NCI-H460 (cell line): ENCODE data around the gene OR2AJ1. TPM values are rescaled to one million over a fixed set of nuclear protein-coding genes. Genes with fewer than 3 reads are reported as not detected.

Experiments used
- DNase-seq: peaks from one replicate; pipeline ENCODE4 v3.0.0-alpha.2; 2016; ENCODE audit warnings: low read depth; ENCODE audit errors: extremely low read depth
- total RNA-seq: library from RNA; depleted of rRNA; stranded (reverse); fragments of >200 nt; shearing (Covaris generic); gene quantifications from 2 replicates; pipeline ENCODE4 v1.2.3, GENCODE V29; 2014; rRNA removed

Gene OR2AJ1
- total RNA-seq, 1 experiment from 2014 or later: not detected

GRCh38 chr1:247953408-247953807 is 28.7 kb downstream of the OR2AJ1 start:
- no peak for DNase-seq

DNA sequence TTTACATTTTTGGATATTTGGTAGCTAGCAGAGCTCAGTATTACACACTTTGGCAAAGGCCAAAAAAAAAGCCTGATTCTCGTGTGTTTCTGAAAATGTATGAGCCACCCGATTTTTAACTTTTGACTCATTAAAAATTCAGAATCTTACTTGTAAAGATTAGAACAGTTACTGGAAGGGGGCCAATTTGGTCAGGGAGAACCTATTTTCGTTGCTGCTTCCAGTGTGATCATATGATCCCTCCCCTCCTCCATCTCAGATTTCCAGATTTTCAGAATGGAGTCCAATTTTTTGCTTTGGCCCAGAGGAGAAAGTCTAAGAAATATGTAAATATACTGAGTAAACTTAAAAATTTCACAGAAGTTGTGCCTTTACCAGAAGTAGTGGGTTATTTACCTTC is 37.1 kb downstream of the OR2AJ1 start:
- no peak for DNase-seq

GRCh38 chr1:247962911-247963588 is 38.4 kb downstream of the OR2AJ1 start:
- no peak for DNase-seq

- DNase-seq: no peak
These were observed 40.2 kb downstream of the OR2AJ1 start, which contains the start of gene OR2AK2 for GRCh38 chr1:247964933-247965332. TSS of gene OR2AK2 (plus strand) at chr1:247965233. CDS start at chr1:247965377, 144 bp downstream.

DNA sequence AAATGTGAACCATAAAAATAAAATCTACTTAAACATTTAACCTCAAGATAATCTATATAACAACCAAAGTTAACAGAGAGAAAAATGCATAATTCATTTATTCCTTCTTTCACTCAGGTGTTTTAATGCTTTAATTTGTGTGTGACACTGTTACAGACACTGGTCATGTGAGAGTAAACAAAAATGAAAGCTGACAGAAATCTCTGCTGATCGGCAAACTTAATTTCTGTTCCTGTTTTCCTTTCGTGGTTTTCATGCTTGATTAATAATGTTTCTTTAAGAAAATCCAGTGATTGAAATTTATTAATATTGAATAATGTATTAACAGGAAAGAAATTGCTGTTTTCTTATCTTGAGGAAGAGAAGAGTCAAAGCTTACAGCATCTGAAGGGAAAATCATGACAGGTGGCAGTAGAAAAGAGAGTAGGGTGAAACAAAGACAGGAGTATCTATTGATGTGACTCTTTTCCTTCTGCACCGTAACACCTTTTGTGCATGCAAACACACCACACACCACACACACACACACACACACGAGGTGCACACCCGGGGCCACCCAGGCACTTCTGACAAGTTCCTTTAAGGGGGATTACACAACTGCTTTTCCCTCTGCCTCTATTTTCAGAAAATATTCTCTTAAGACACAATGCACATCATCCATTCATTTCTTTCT is 42.0 kb downstream of the OR2AJ1 start:
- DNase-seq: no peak

Other genes starting within 250 kb of the OR2AJ1 start
- gene OR13G1, start 245.2 kb upstream of the OR2AJ1 start, total RNA-seq: not detected in 2 replicates
- not detected in 2 replicates for gene OR6F1, start 208.2 kb upstream of the OR2AJ1 start, total RNA-seq
- gene OR14K1, start 186.3 kb upstream of the OR2AJ1 start, total RNA-seq: not detected in 2 replicates
- gene OR14A2, start 176.7 kb upstream of the OR2AJ1 start, total RNA-seq: not detected in 2 replicates
- gene OR1C1, start 164.3 kb upstream of the OR2AJ1 start, total RNA-seq: 0.02 TPM in 1 of 2 replicates, not detected in the other
- gene OR14A16, start 100.8 kb upstream of the OR2AJ1 start, total RNA-seq: not detected in 2 replicates
- gene OR11L1, start 83.0 kb upstream of the OR2AJ1 start, total RNA-seq: not detected in 2 replicates
- not detected in 2 replicates for gene TRIM58, start 67.7 kb upstream of the OR2AJ1 start, total RNA-seq
- gene OR2W3, start 29.3 kb upstream of the OR2AJ1 start, total RNA-seq: not detected in 2 replicates
- gene OR2T8, start 4.6 kb upstream of the OR2AJ1 start, total RNA-seq: not detected in 2 replicates
- not detected in 2 replicates for gene OR2L8, start 24.0 kb downstream of the OR2AJ1 start, total RNA-seq
- not detected in 2 replicates for gene OR2AK2, start 40.3 kb downstream of the OR2AJ1 start, total RNA-seq
- not detected in 2 replicates for gene OR2L5, start 88.8 kb downstream of the OR2AJ1 start, total RNA-seq
- not detected in 2 replicates for gene OR2L2, start 105.2 kb downstream of the OR2AJ1 start, total RNA-seq
- gene OR2L3, start 121.9 kb downstream of the OR2AJ1 start, total RNA-seq: not detected in 2 replicates
- not detected in 2 replicates for gene OR2L13, start 170.3 kb downstream of the OR2AJ1 start, total RNA-seq
- gene OR2M5, start 220.3 kb downstream of the OR2AJ1 start, total RNA-seq: not detected in 2 replicates
- not detected in 2 replicates for gene OR2M2, start 249.9 kb downstream of the OR2AJ1 start, total RNA-seq